Neuronal stem cell (in vitro differentiated cells): Measurements from ENCODE around the gene TCERG1.

Experiments used
- DNase-seq: peaks from one replicate; pipeline ENCODE4 v3.0.0-alpha.2; 2013; ENCODE audit warnings: low spot score
- H2AFZ ChIP-seq: one replicate; pipeline ENCODE4 v1.6.1; 2013; ENCODE audit warnings: mild to moderate bottlenecking, low read length, inconsistent platforms
- H2AK5ac ChIP-seq: 2 replicates; pipeline ENCODE4 v1.6.1; 2013; ENCODE audit warnings: low read depth, mild to moderate bottlenecking, inconsistent platforms, low read length, moderate library complexity, mixed read lengths
- H2BK120ac ChIP-seq: 2 replicates; pipeline ENCODE4 v1.6.1; 2013; ENCODE audit warnings: low read depth, mild to moderate bottlenecking, inconsistent platforms, low read length, moderate library complexity, mixed read lengths
- H2BK12ac ChIP-seq: one replicate; pipeline ENCODE4 v1.6.1; 2013; ENCODE audit warnings: low read length, inconsistent platforms
- H2BK15ac ChIP-seq: 2 replicates; pipeline ENCODE4 v1.6.1; 2013; ENCODE audit warnings: mild to moderate bottlenecking, low read length, inconsistent platforms, mixed read lengths
- H2BK5ac ChIP-seq: one replicate; pipeline ENCODE4 v1.6.1; 2013; ENCODE audit warnings: inconsistent platforms, mild to moderate bottlenecking, low read length, moderate library complexity
- H3K14ac ChIP-seq: one replicate; pipeline ENCODE4 v1.6.1; 2013; ENCODE audit warnings: low read length, inconsistent platforms
- H3K18ac ChIP-seq: 2 replicates; pipeline ENCODE4 v1.6.1; 2013; ENCODE audit warnings: low read length, inconsistent platforms
- H3K23ac ChIP-seq: 2 replicates; pipeline ENCODE4 v1.6.1; 2013; ENCODE audit warnings: low read depth, mild to moderate bottlenecking, mixed read lengths, low read length, inconsistent platforms; ENCODE audit not compliant: poor library complexity
- H3K27ac ChIP-seq: replicated peaks from 3 replicates; pipeline ENCODE4 v1.5.1; 2013; ENCODE audit warnings: low read length, inconsistent platforms
- H3K27me3 ChIP-seq, 3 experiments: 2 replicates each; pipeline ENCODE4 v1.6.1; 2013; ENCODE audit warnings: low read length in 3 of 3, mild to moderate bottlenecking in 2 of 3, inconsistent platforms in 1 of 3, low read depth in 1 of 3, mixed read lengths in 1 of 3, moderate library complexity in 1 of 3; ENCODE audit not compliant: control insufficient read depth in 3 of 3, insufficient read depth in 3 of 3
- H3K36me3 ChIP-seq, 2 donors: replicated peaks in 1 of 2; 2 replicates each; pipeline ENCODE4 v1.6.1; 2013; ENCODE audit warnings: low read length in 2 of 2; ENCODE audit not compliant: control insufficient read depth in 2 of 2, insufficient read depth in 2 of 2
- H3K4ac ChIP-seq: 2 replicates; pipeline ENCODE4 v1.6.1; 2013; ENCODE audit warnings: inconsistent platforms, mild to moderate bottlenecking, low read length, moderate library complexity
- H3K4me1 ChIP-seq, 2 donors: 1 replicate in 1 of 2; 2 replicates in 1 of 2; pipeline ENCODE4 v1.6.1; 2013; ENCODE audit warnings: low read length in 2 of 2, low read depth in 1 of 2; ENCODE audit not compliant: control insufficient read depth in 2 of 2, insufficient read depth in 1 of 2
- H3K4me2 ChIP-seq: one replicate; pipeline ENCODE4 v1.6.1; 2013; ENCODE audit warnings: mild to moderate bottlenecking, low read length, inconsistent platforms; ENCODE audit not compliant: insufficient read depth, poor library complexity, severe bottlenecking
- H3K4me3 ChIP-seq, 2 donors: 2 replicates each; pipeline ENCODE4 v1.5.1; 2013; ENCODE audit warnings: low read length in 2 of 2, mild to moderate bottlenecking in 2 of 2, inconsistent platforms in 1 of 2, moderate library complexity in 1 of 2
- H3K79me1 ChIP-seq: one replicate; pipeline ENCODE4 v1.6.1; 2013; ENCODE audit warnings: low read depth, mild to moderate bottlenecking, inconsistent platforms, low read length, moderate library complexity
- H3K9ac ChIP-seq: one replicate; pipeline ENCODE4 v1.6.1; 2013; ENCODE audit warnings: mild to moderate bottlenecking, low read depth, low read length, inconsistent platforms; ENCODE audit not compliant: poor library complexity
- H3K9me3 ChIP-seq, 2 donors: replicated peaks in 1 of 2; 2 replicates each; pipeline versions ENCODE3 to v1.6.1; 2013; ENCODE audit warnings: low read length in 2 of 2, mild to moderate bottlenecking in 2 of 2, inconsistent platforms in 1 of 2, low read depth in 1 of 2, mixed read lengths in 1 of 2, moderate library complexity in 1 of 2; ENCODE audit not compliant: control insufficient read depth in 2 of 2, insufficient read depth in 1 of 2
- H4K8ac ChIP-seq: one replicate; pipeline ENCODE4 v1.6.1; 2013; ENCODE audit warnings: low read depth, mild to moderate bottlenecking, inconsistent platforms, low read length, moderate library complexity
- H4K91ac ChIP-seq: one replicate; pipeline ENCODE4 v1.6.1; 2013; ENCODE audit warnings: low read length, low read depth, mild to moderate bottlenecking, inconsistent platforms; ENCODE audit not compliant: poor library complexity
- WGBS, 2 donors: extraction: QIAGEN DNeasy Blood & Tissue Kit; methylation state at CpG; one replicate each; pipeline ENCODE4 v1.1.7; 2013; ENCODE audit warnings: missing lambda C conversion rate in 2 of 2, mixed read lengths in 1 of 2; ENCODE audit not compliant: insufficient read length in 2 of 2, insufficient replicate concordance in 1 of 2; ENCODE audit errors: extremely low coverage in 2 of 2; 5-methylcytosine and 5-hydroxymethylcytosine counted together

TCERG1 gene

GRCh38 chr5:146510559-146511125, 63.5 kb downstream of the TCERG1 start:
- Histone ChIP-seq H2BK15ac (no peak overlapping the region), H3K4me2 (no peak overlapping the region), H3K9ac (no peak overlapping the region), H3K9me3 (no peaks in the 10 kb centered on the region), H2BK5ac (no peak overlapping the region), H3K36me3 (peaks cover 15 to 80% of the 10 kb centered on the region in 2 donors), H2BK12ac (no peak overlapping the region), H3K14ac (no peak overlapping the region), H2AFZ (no peak overlapping the region), H2AK5ac (no peak overlapping the region), H4K8ac (no peak overlapping the region), H3K4me3 (no peak overlapping the region), H3K4me1 (no peaks in the 10 kb centered on the region), H3K23ac (no peak overlapping the region), H3K27ac (no peak overlapping the region), H3K27me3 (no peaks in the 10 kb centered on the region), H3K18ac (no peak overlapping the region), H3K79me1 (no peaks in the 10 kb centered on the region), H4K91ac (no peak overlapping the region), H3K4ac (no peak overlapping the region), H2BK120ac (no peak overlapping the region)
- no CpG with 5 or more reads among the region's 9 CpGs for WGBS, 2 donors
- no peak for DNase-seq

GRCh38 chr5:146513462-146513861, 66.3 kb downstream of the TCERG1 start:
- WGBS, 2 donors: no CpG with 5 or more reads among the region's 2 CpGs
- no peaks in the 10 kb centered on the region for H3K79me1 ChIP-seq
- H3K4me2 ChIP-seq: no peak overlapping the region
- H4K8ac ChIP-seq: no peak overlapping the region
- H3K4ac ChIP-seq: no peak overlapping the region
- no peak overlapping the region for H3K14ac ChIP-seq
- H3K9me3 ChIP-seq: no peaks in the 10 kb centered on the region
- no peaks in the 10 kb centered on the region for H3K27me3 ChIP-seq
- no peak overlapping the region for H3K18ac ChIP-seq
- no peak overlapping the region for H3K9ac ChIP-seq
- H3K4me3 ChIP-seq: no peak overlapping the region
- no peak overlapping the region for H2BK15ac ChIP-seq
- no peak overlapping the region for H4K91ac ChIP-seq
- H2BK120ac ChIP-seq: no peak overlapping the region
- no peaks in the 10 kb centered on the region for H3K4me1 ChIP-seq
- no peak overlapping the region for H2AFZ ChIP-seq
- DNase-seq: no peak
- no peak overlapping the region for H2AK5ac ChIP-seq
- H3K36me3 ChIP-seq: peaks cover 10 to 52% of the 10 kb centered on the region in 2 donors
- H3K23ac ChIP-seq: no peak overlapping the region
- H2BK12ac ChIP-seq: no peak overlapping the region
- no peak overlapping the region for H2BK5ac ChIP-seq
- no peak overlapping the region for H3K27ac ChIP-seq

- DNase-seq: no peak
- no peak overlapping the region for H3K27ac ChIP-seq
- H2BK5ac ChIP-seq: no peak overlapping the region
Measured at GRCh38 chr5:146514575-146514974, 67.4 kb downstream of the TCERG1 start.

GRCh38 chr5:146515473-146516150, 68.5 kb downstream of the TCERG1 start:
- Histone ChIP-seq H3K4ac (no peak overlapping the region), H3K9ac (no peak overlapping the region), H3K4me2 (no peak overlapping the region), H3K14ac (no peak overlapping the region), H3K36me3 (peaks cover 2 to 31% of the 10 kb centered on the region in 2 donors), H3K79me1 (no peaks in the 10 kb centered on the region), H3K23ac (no peak overlapping the region), H4K91ac (no peak overlapping the region), H2BK120ac (no peak overlapping the region), H2BK15ac (no peak overlapping the region), H3K18ac (no peak overlapping the region), H3K27ac (no peak overlapping the region), H3K4me3 (no peak overlapping the region), H2BK12ac (no peak overlapping the region), H3K4me1 (no peaks in the 10 kb centered on the region), H3K27me3 (no peaks in the 10 kb centered on the region), H2AFZ (no peak overlapping the region), H2AK5ac (no peak overlapping the region), H3K9me3 (no peaks in the 10 kb centered on the region), H4K8ac (no peak overlapping the region), H2BK5ac (no peak overlapping the region)
- no peak for DNase-seq
- no CpG with 5 or more reads among the region's 10 CpGs for WGBS, 2 donors

More at GRCh38 chr5:146514575-146514974, 67.4 kb downstream of the TCERG1 start:
- H3K4me2 ChIP-seq: no peak overlapping the region
- H2BK12ac ChIP-seq: no peak overlapping the region
- peaks cover 10 to 41% of the 10 kb centered on the region in 2 donors for H3K36me3 ChIP-seq
- H4K91ac ChIP-seq: no peak overlapping the region
- H3K14ac ChIP-seq: no peak overlapping the region
- no peak overlapping the region for H3K4me3 ChIP-seq
- H2BK15ac ChIP-seq: no peak overlapping the region
- H3K18ac ChIP-seq: no peak overlapping the region
- H3K27me3 ChIP-seq: no peaks in the 10 kb centered on the region
- no peaks in the 10 kb centered on the region for H3K4me1 ChIP-seq
- no peaks in the 10 kb centered on the region for H3K9me3 ChIP-seq
- no peak overlapping the region for H4K8ac ChIP-seq
- no peak overlapping the region for H2AFZ ChIP-seq
- no CpG with 5 or more reads among the region's 1 CpG for WGBS, 2 donors
- H2AK5ac ChIP-seq: no peak overlapping the region
- H2BK120ac ChIP-seq: no peak overlapping the region
- no peak overlapping the region for H3K9ac ChIP-seq
- H3K23ac ChIP-seq: no peak overlapping the region
- no peak overlapping the region for H3K4ac ChIP-seq
- no peaks in the 10 kb centered on the region for H3K79me1 ChIP-seq
